ENCODE results near the gene PABPN1L.

PABPN1L gene

GRCh38 chr16:88844419-88845036, 21.9 kb downstream of the PABPN1L start:
- no peak for DNase-seq

GRCh38 chr16:88843256-88843655, 23.2 kb downstream of the PABPN1L start:
- DNase-seq, result no peak

- no peak for DNase-seq
Observed at GRCh38 chr16:88842806-88843205, 23.7 kb downstream of the PABPN1L start.

- no peak for DNase-seq
Observed at GRCh38 chr16:88842308-88842756, 24.1 kb downstream of the PABPN1L start.

- no peak for DNase-seq
Observed at GRCh38 chr16:88841521-88842307, 24.7 kb downstream of the PABPN1L start.

GRCh38 chr16:88840600-88841215, 25.8 kb downstream of the PABPN1L start:
- DNase-seq, result no peak

GRCh38 chr16:88839745-88840599, 26.5 kb downstream of the PABPN1L start:
- no peak for DNase-seq

- DNase-seq, result no peak
Observed at GRCh38 chr16:88839026-88839529, 27.4 kb downstream of the PABPN1L start.

- no peak for DNase-seq
Observed at GRCh38 chr16:88838566-88838965, 27.9 kb downstream of the PABPN1L start.

GRCh38 chr16:88837806-88838205, 28.7 kb downstream of the PABPN1L start:
- no peak for DNase-seq

GRCh38 chr16:88836791-88837190, 29.7 kb downstream of the PABPN1L start:
- DNase-seq, result no peak

GRCh38 chr16:88835818-88836217, 30.6 kb downstream of the PABPN1L start:
- no peak for DNase-seq

GRCh38 chr16:88835383-88835782, 31.1 kb downstream of the PABPN1L start:
- no peak for DNase-seq

GRCh38 chr16:88834670-88835069, 31.8 kb downstream of the PABPN1L start:
- no peak for DNase-seq

GRCh38 chr16:88833086-88833485, 33.4 kb downstream of the PABPN1L start:
- DNase-seq, result no peak

- no peak for DNase-seq
Observed at GRCh38 chr16:88831838-88832237, 34.6 kb downstream of the PABPN1L start.

- DNase-seq, result no peak
Observed at GRCh38 chr16:88830783-88831182, 35.7 kb downstream of the PABPN1L start.

- no peak for DNase-seq
Observed at GRCh38 chr16:88830258-88830657, 36.2 kb downstream of the PABPN1L start.

GRCh38 chr16:88828711-88829110, 37.7 kb downstream of the PABPN1L start:
- DNase-seq, result no peak

GRCh38 chr16:88827727-88828126, 38.7 kb downstream of the PABPN1L start:
- no peak for DNase-seq

GRCh38 chr16:88826070-88826840, 40.2 kb downstream of the PABPN1L start:
- no peak for DNase-seq

GRCh38 chr16:88825146-88825545, 41.3 kb downstream of the PABPN1L start:
- no peak for DNase-seq

Measured in NCI-H1694 (cell line).